Hepatocyte (in vitro differentiated cells): ENCODE results near the gene SCARF2. TPM values are rescaled to one million over a fixed set of nuclear protein-coding genes. Genes with fewer than 3 reads are reported as not detected.

Source experiments
- DNase-seq: peaks from one replicate; pipeline ENCODE4 v3.0.0-alpha.2; 2016; ENCODE audit warnings: low spot score
- H2AFZ ChIP-seq: fragments of 200-600 bp; sonication (generic); 2 replicates; pipeline ENCODE4 v1.6.0; 2016; ENCODE audit warnings: antibody characterized with exemption, mild to moderate bottlenecking
- H3K27ac ChIP-seq: fragments of 200-600 bp; sonication (generic); 2 replicates; pipeline ENCODE4 v1.5.1; 2016; ENCODE audit warnings: mild to moderate bottlenecking
- H3K27me3 ChIP-seq: fragments of 200-600 bp; sonication (generic); 2 replicates; pipeline ENCODE4 v1.6.1; 2016
- H3K36me3 ChIP-seq: fragments of 200-600 bp; sonication (generic); replicated peaks from 2 replicates; pipeline ENCODE4 v1.5.1; 2016; ENCODE audit warnings: low read depth; ENCODE audit not compliant: insufficient read depth
- H3K4me1 ChIP-seq: fragments of 200-600 bp; sonication (generic); 2 replicates; pipeline ENCODE4 v1.5.1; 2016; ENCODE audit warnings: mild to moderate bottlenecking, moderate library complexity; ENCODE audit not compliant: insufficient read depth
- H3K4me2 ChIP-seq: fragments of 200-600 bp; sonication (generic); 2 replicates; pipeline ENCODE4 v1.6.0; 2016
- H3K4me3 ChIP-seq: fragments of 200-600 bp; sonication (generic); 2 replicates; pipeline ENCODE4 v1.5.1; 2016; ENCODE audit warnings: mild to moderate bottlenecking
- H3K79me2 ChIP-seq: fragments of 200-600 bp; sonication (generic); 2 replicates; pipeline ENCODE4 v1.6.0; 2017; ENCODE audit warnings: mild to moderate bottlenecking
- H3K9me2 ChIP-seq: fragments of 200-600 bp; sonication (generic); replicated peaks from 2 replicates; pipeline ENCODE4 v1.6.0; 2017; ENCODE audit warnings: mild to moderate bottlenecking; ENCODE audit not compliant: insufficient read depth
- H3K9me3 ChIP-seq: fragments of 200-600 bp; sonication (generic); 2 replicates; pipeline ENCODE4 v1.5.1; 2016; ENCODE audit warnings: low read depth, mild to moderate bottlenecking
- H4K20me1 ChIP-seq: fragments of 200-600 bp; sonication (generic); 2 replicates; pipeline ENCODE4 v1.6.0; 2016; ENCODE audit warnings: mild to moderate bottlenecking; ENCODE audit not compliant: insufficient read depth, poor library complexity, severe bottlenecking
- CTCF ChIP-seq: fragments of 200-600 bp; sonication (generic); IDR thresholded peaks from 2 replicates; pipeline ENCODE4 v1.5.1; 2016; ENCODE audit warnings: antibody characterized with exemption, mild to moderate bottlenecking; ENCODE audit not compliant: poor library complexity
- EZH2 ChIP-seq: fragments of 200-600 bp; sonication (generic); IDR thresholded peaks from 2 replicates; pipeline ENCODE4 v1.6.1; 2016; ENCODE audit warnings: antibody characterized with exemption, mild to moderate bottlenecking, borderline replicate concordance
- EZH2phosphoT487 ChIP-seq: fragments of 200-600 bp; sonication (generic); IDR thresholded peaks from one replicate; pipeline ENCODE4 v1.6.1; 2018; ENCODE audit warnings: antibody characterized with exemption, mild to moderate bottlenecking, low read depth, moderate library complexity; ENCODE audit not compliant: unreplicated experiment, severe bottlenecking
- WGBS: methylation state at CpG from one replicate; pipeline ENCODE4 v1.1.6; 2016; ENCODE audit warnings: low lambda C conversion rate; ENCODE audit errors: missing lambda C conversion rate; 5-methylcytosine and 5-hydroxymethylcytosine counted together
- polyA plus RNA-seq: library from polyadenylated mRNA; unstranded; fragments of >200 nt; fragmentation: Nextera tagmentation; extraction: Ambion mirVana; gene quantifications from 2 replicates; pipeline ENCODE4 v1.2.1, GENCODE V29; 2016
- total RNA-seq: library from RNA; depleted of rRNA; stranded (reverse); fragments of >200 nt; gene quantifications from 2 replicates; pipeline ENCODE4 v1.2.3, GENCODE V29; 2014

The SCARF2 gene
- total and polyA plus RNA-seq, 2 experiments from 2014 or later, result 19.3 to 35.2 TPM

DNA sequence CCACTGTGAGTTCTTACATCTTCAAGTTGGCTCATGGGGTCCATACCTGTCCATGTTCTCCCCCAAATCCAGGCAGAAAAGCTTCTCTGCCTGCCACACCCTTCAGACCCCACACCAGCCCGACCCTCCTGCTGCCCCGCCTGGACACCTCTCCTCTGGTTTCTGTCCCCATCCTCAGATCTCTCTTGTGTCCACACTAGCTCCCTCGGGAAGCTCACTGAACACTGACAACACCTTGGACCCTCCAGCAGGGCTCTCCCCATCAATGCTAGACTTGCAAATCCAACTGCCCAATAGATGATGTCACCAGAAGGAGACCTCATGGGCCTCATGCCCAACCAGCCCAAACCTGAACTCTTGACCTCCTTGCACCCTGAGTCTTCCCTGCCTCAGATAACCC lies 2.9 kb downstream of the SCARF2 start:
- Histone ChIP-seq H3K9me3 (no peaks in the 10 kb centered on the region), H3K4me2 (no peak overlapping the region), H2AFZ (no peak overlapping the region), H3K36me3 (no peaks in the 10 kb centered on the region), H4K20me1 (peaks cover 60% of the 10 kb centered on the region), H3K27ac (peak overlapping the region; percentile 81), H3K9me2 (no peaks in the 10 kb centered on the region), H3K79me2 (peaks cover 65% of the 10 kb centered on the region), H3K4me3 (no peak overlapping the region), H3K27me3 (peaks cover 34% of the 10 kb centered on the region), H3K4me1 (peaks cover 44% of the 10 kb centered on the region)
- 97% methylated on average over 3 of the region's 3 CpGs for WGBS
- DNase-seq, result no peak
- no peak for TF ChIP-seq EZH2phosphoT487
- no peak for TF ChIP-seq EZH2
- TF ChIP-seq CTCF, result no peak

DNA sequence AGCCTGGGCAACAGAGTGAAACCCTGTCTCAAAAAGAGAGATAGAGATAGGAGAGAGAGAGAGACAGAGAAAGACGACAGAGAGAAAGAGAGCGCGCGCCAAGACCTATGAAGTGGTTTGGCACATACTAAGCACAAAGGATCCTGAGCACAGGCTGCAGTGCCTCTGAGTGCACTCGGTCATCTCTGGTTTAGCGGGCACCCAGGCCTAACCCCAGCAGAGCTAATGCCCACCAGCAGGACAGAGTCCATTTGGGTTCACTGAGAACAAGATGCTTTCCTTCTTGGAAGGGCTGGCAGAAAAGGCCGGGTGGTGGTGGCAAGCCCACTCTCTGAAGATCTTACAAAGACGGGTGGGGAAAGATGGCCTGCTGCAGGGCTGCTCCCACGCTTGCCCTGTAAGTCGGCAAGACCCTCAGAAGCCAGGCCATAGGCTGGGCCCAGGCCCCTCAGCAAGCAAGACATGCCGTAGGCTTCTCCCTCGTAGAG lies 3.3 kb downstream of the SCARF2 start:
- Histone ChIP-seq H3K36me3 (no peaks in the 10 kb centered on the region), H3K9me3 (no peaks in the 10 kb centered on the region), H3K4me3 (no peak overlapping the region), H3K4me2 (no peak overlapping the region), H3K27ac (no peak overlapping the region), H3K9me2 (no peaks in the 10 kb centered on the region), H4K20me1 (peaks cover 65% of the 10 kb centered on the region), H2AFZ (no peak overlapping the region), H3K4me1 (peaks cover 44% of the 10 kb centered on the region), H3K27me3 (peaks cover 34% of the 10 kb centered on the region), H3K79me2 (peaks cover 65% of the 10 kb centered on the region)
- TF ChIP-seq EZH2phosphoT487 (no peak), EZH2 (no peak), CTCF (no peak)
- 96% methylated on average over 12 of the region's 12 CpGs for WGBS
- DNase-seq, result no peak

GRCh38 chr22:20433686-20434241 lies 3.9 kb downstream of the SCARF2 start:
- peaks cover 66% of the 10 kb centered on the region for H4K20me1 ChIP-seq
- peaks cover 43% of the 10 kb centered on the region for H3K4me1 ChIP-seq
- WGBS, result 84% methylated on average over 4 of the region's 4 CpGs
- peaks cover 65% of the 10 kb centered on the region for H3K79me2 ChIP-seq
- TF ChIP-seq CTCF, result no peak
- TF ChIP-seq EZH2phosphoT487, result no peak
- no peak for TF ChIP-seq EZH2
- DNase-seq, result no peak
- H2AFZ ChIP-seq, result no peak overlapping the region
- no peak overlapping the region for H3K27ac ChIP-seq
- no peak overlapping the region for H3K4me3 ChIP-seq
- no peak overlapping the region for H3K4me2 ChIP-seq
- H3K27me3 ChIP-seq, result peaks cover 34% of the 10 kb centered on the region
- H3K9me3 ChIP-seq, result no peaks in the 10 kb centered on the region
- H3K36me3 ChIP-seq, result no peaks in the 10 kb centered on the region
- H3K9me2 ChIP-seq, result no peaks in the 10 kb centered on the region
